SJSA1 (cell line): ENCODE measurements around the gene TRPC1. TPM values are rescaled to one million over a fixed set of nuclear protein-coding genes. Genes with fewer than 3 reads are reported as not detected.

Experiments
- DNase-seq, 2 experiments: peaks; one replicate each; pipeline ENCODE4 v3.0.0-alpha.2; 2015 to 2020; ENCODE audit warnings: low spot score in 2 of 2, low read depth in 1 of 2
- H3K27ac ChIP-seq: fragments of 250-450 bp; sonication (Bioruptor Pico); 2 replicates; pipeline ENCODE4 v1.5.1; 2020; ENCODE audit warnings: mild to moderate bottlenecking, moderate library complexity
- H3K27me3 ChIP-seq: fragments of 250-450 bp; sonication (Bioruptor Pico); replicated peaks from 2 replicates; pipeline ENCODE4 v1.5.1; 2020; ENCODE audit warnings: mild to moderate bottlenecking, moderate library complexity
- H3K36me3 ChIP-seq: fragments of 250-450 bp; sonication (Bioruptor Pico); 2 replicates; pipeline ENCODE4 v1.5.1; 2020; ENCODE audit warnings: mild to moderate bottlenecking
- H3K4me1 ChIP-seq: fragments of 250-450 bp; sonication (Bioruptor Pico); replicated peaks from 2 replicates; pipeline ENCODE4 v1.6.1; 2021; ENCODE audit warnings: mild to moderate bottlenecking
- H3K4me3 ChIP-seq: fragments of 250-450 bp; sonication (Bioruptor Pico); 2 replicates; pipeline ENCODE4 v1.5.1; 2020; ENCODE audit warnings: mild to moderate bottlenecking
- H3K9me3 ChIP-seq: fragments of 250-450 bp; sonication (Bioruptor Pico); replicated peaks from 2 replicates; pipeline ENCODE4 v1.5.1; 2020; ENCODE audit warnings: mild to moderate bottlenecking
- total RNA-seq: library from RNA; depleted of rRNA; stranded (reverse); fragments of >200 nt; shearing (Covaris generic); gene quantifications from 2 replicates; pipeline ENCODE4 v1.2.3, GENCODE V29; 2014

TRPC1 gene
- total RNA-seq, 1 experiment from 2014 or later = 11.7 TPM

GRCh38 chr3:142818651-142819050 lies 94.8 kb downstream of the TRPC1 start:
- H3K4me3 ChIP-seq = no peak overlapping the region
- H3K9me3 ChIP-seq = no peaks in the 10 kb centered on the region
- no peaks in the 10 kb centered on the region for H3K27me3 ChIP-seq
- peaks cover 7% of the 10 kb centered on the region; the same call in 1 of the 2 replicates for H3K4me1 ChIP-seq
- H3K36me3 ChIP-seq = no peaks in the 10 kb centered on the region
- DNase-seq = no peak
- H3K27ac ChIP-seq = no peak overlapping the region

GRCh38 chr3:142819179-142819578 lies 95.3 kb downstream of the TRPC1 start:
- H3K9me3 ChIP-seq = no peaks in the 10 kb centered on the region
- peaks cover 7% of the 10 kb centered on the region; the same call in 1 of the 2 replicates for H3K4me1 ChIP-seq
- H3K4me3 ChIP-seq = no peak overlapping the region
- H3K27me3 ChIP-seq = no peaks in the 10 kb centered on the region
- no peak for DNase-seq
- no peak overlapping the region for H3K27ac ChIP-seq
- H3K36me3 ChIP-seq = no peaks in the 10 kb centered on the region

- Histone ChIP-seq H3K4me3 (no peak overlapping the region), H3K27me3 (peaks cover 2% of the 10 kb centered on the region; the same call in 1 of the 2 replicates), H3K9me3 (no peaks in the 10 kb centered on the region), H3K27ac (no peak overlapping the region), H3K36me3 (no peaks in the 10 kb centered on the region), H3K4me1 (no peaks in the 10 kb centered on the region)
- peak; percentile 31 to 63 for DNase-seq
Observed at GRCh38 chr3:142828703-142829305, 105.0 kb downstream of the TRPC1 start.

- Histone ChIP-seq H3K27ac (no peak overlapping the region), H3K9me3 (no peaks in the 10 kb centered on the region), H3K4me1 (no peaks in the 10 kb centered on the region), H3K27me3 (peaks cover 4% of the 10 kb centered on the region), H3K36me3 (no peaks in the 10 kb centered on the region), H3K4me3 (no peak overlapping the region)
- no peak for DNase-seq
Observed at GRCh38 chr3:142837526-142837925, 113.7 kb downstream of the TRPC1 start.

- Histone ChIP-seq H3K36me3 (no peaks in the 10 kb centered on the region), H3K9me3 (no peaks in the 10 kb centered on the region), H3K27me3 (peaks cover 4% of the 10 kb centered on the region; the same call in 1 of the 2 replicates), H3K27ac (no peak overlapping the region), H3K4me3 (no peak overlapping the region), H3K4me1 (no peaks in the 10 kb centered on the region)
- DNase-seq = no peak
Observed at GRCh38 chr3:142839831-142840230, 116.0 kb downstream of the TRPC1 start.

GRCh38 chr3:142844339-142844977 lies 120.6 kb downstream of the TRPC1 start:
- DNase-seq = no peak
- no peaks in the 10 kb centered on the region for H3K4me1 ChIP-seq
- no peak overlapping the region for H3K27ac ChIP-seq
- H3K27me3 ChIP-seq = peaks cover 4% of the 10 kb centered on the region; the same call in 1 of the 2 replicates
- no peak overlapping the region for H3K4me3 ChIP-seq
- no peaks in the 10 kb centered on the region for H3K9me3 ChIP-seq
- H3K36me3 ChIP-seq = no peaks in the 10 kb centered on the region

- Histone ChIP-seq H3K4me1 (0 out of 2 replicates have a peak, but pooled peaks cover 6% of the 10 kb centered on the region), H3K36me3 (no peaks in the 10 kb centered on the region), H3K27me3 (no peaks in the 10 kb centered on the region; the same call in 1 of the 2 replicates), H3K4me3 (no peak overlapping the region), H3K9me3 (no peaks in the 10 kb centered on the region), H3K27ac (no peak overlapping the region)
- DNase-seq = no peak
Observed at GRCh38 chr3:142846779-142847577, 123.1 kb downstream of the TRPC1 start.

GRCh38 chr3:142849148-142849547 lies 125.3 kb downstream of the TRPC1 start:
- Histone ChIP-seq H3K9me3 (no peaks in the 10 kb centered on the region), H3K36me3 (no peaks in the 10 kb centered on the region), H3K4me1 (0 out of 2 replicates have a peak, but pooled peaks cover 6% of the 10 kb centered on the region), H3K27ac (no peak overlapping the region), H3K4me3 (no peak overlapping the region), H3K27me3 (no peaks in the 10 kb centered on the region; the same call in 1 of the 2 replicates)
- DNase-seq = no peak

- peak in 1 of 2 experiments; percentile 10 for DNase-seq
- Histone ChIP-seq H3K36me3 (no peaks in the 10 kb centered on the region), H3K27me3 (no peaks in the 10 kb centered on the region; the same call in 1 of the 2 replicates), H3K4me3 (no peak overlapping the region), H3K27ac (no peak overlapping the region), H3K4me1 (0 out of 2 replicates have a peak, but pooled peaks cover 6% of the 10 kb centered on the region), H3K9me3 (no peaks in the 10 kb centered on the region)
Observed at GRCh38 chr3:142850395-142851023, 126.7 kb downstream of the TRPC1 start.

- Histone ChIP-seq H3K36me3 (no peaks in the 10 kb centered on the region), H3K9me3 (no peaks in the 10 kb centered on the region), H3K27me3 (no peaks in the 10 kb centered on the region; the same call in 1 of the 2 replicates), H3K4me3 (no peak overlapping the region), H3K27ac (no peak overlapping the region), H3K4me1 (0 out of 2 replicates have a peak, but pooled peaks cover 6% of the 10 kb centered on the region)
- no peak for DNase-seq
Observed at GRCh38 chr3:142852009-142852408, 128.2 kb downstream of the TRPC1 start.

- no peak overlapping the region for H3K4me3 ChIP-seq
- no peaks in the 10 kb centered on the region for H3K36me3 ChIP-seq
- no peaks in the 10 kb centered on the region for H3K9me3 ChIP-seq
- DNase-seq = no peak
- H3K27ac ChIP-seq = no peak overlapping the region
- 0 out of 2 replicates have a peak, but pooled peaks cover 6% of the 10 kb centered on the region for H3K4me1 ChIP-seq
- no peaks in the 10 kb centered on the region; the same call in 1 of the 2 replicates for H3K27me3 ChIP-seq
Observed at GRCh38 chr3:142853270-142854168, 129.7 kb downstream of the TRPC1 start.

GRCh38 chr3:142857056-142857455 lies 133.2 kb downstream of the TRPC1 start:
- Histone ChIP-seq H3K4me3 (no peak overlapping the region), H3K4me1 (no peaks in the 10 kb centered on the region), H3K36me3 (no peaks in the 10 kb centered on the region), H3K9me3 (no peaks in the 10 kb centered on the region), H3K27me3 (no peaks in the 10 kb centered on the region), H3K27ac (no peak overlapping the region)
- DNase-seq = no peak
